GM19372 (cell line): ENCODE measurements around the gene PRSS23.
A peak's percentile ranks its signal among the peaks of the same experiment; 100 is the strongest.
"Not testable (repeated sequence)": the region's sequence is repeated elsewhere in the genome, so short reads cannot be mapped to it uniquely, and the experiment has no call there.

ENCODE experiments used
- ATAC-seq: cut with Tn5 transposase; IDR thresholded peaks from one replicate; pipeline ENCODE4 v1.9.1; 2021; ENCODE audit warnings: mild to moderate bottlenecking, low read depth, moderate library complexity; ENCODE audit not compliant: unreplicated experiment

The PRSS23 gene

DNA sequence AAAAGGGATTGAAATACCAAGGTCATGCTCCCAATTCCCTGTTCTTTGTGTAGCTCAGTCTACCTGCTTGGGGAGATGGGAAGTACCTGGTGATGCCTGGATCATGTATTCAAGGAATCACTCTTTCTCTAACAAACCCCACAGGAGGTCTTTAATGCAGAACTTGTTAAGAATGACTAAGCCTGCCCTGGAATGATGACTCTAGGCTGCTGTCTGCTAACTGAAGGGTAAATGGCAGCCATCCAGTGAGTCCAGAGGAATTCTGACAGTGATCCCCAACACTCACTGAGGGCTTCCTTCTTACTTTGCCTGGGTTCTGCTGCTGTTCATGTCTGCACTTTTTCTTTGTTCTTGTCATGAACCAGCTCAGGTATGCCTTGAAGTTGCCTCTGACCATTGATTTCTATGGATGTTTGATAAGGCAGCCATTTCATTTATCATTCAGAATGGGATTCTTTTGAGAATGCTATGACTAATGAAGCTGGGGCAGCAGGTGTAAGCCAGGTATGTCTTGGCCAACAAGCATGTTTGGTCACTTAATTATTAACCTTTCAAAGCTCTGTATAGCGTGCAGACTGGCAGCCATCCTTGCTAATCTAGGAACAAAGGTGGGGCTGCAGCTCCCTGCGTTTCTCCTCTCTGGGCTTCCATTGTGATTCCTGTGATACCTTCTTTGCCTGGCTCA is 11.4 kb downstream of the PRSS23 start:
- ATAC-seq = no peak

DNA sequence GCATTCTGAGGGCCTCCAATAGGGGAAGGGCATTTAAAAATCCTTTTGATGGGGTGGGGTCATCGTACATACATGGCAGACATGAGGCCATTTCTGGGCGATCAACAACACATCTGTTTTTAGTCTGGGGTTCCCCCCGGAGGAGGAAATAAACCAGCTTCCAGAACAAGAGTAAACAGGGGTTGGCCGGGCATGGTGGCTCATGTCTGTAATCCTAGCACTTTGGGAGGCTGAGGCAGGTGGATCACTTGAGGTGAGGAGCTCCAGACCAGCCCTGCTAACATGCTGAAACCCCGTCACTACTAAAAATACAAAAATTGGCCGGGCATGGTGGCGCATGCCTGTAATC is 12.0 kb downstream of the PRSS23 start:
- ATAC-seq = no peak

DNA sequence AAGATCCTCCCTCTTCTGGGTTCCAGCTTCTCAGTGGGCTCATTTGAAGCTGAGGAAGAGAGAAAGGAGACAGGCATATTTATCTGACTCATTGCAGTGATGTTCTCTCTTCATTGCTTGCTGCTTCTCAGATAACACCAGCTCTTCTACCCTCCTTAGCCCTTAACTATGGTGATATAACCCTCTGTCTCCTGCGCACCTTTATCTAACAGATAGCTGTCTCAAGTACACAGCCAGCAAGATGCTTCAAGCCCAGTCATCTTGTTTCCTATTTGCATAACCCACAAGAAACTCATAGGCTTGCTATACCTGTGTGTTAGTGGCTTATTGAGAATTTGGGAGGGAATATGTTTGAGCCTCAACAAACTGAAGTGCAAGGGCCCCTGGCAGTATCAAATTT is 12.6 kb downstream of the PRSS23 start:
- no peak for ATAC-seq

DNA sequence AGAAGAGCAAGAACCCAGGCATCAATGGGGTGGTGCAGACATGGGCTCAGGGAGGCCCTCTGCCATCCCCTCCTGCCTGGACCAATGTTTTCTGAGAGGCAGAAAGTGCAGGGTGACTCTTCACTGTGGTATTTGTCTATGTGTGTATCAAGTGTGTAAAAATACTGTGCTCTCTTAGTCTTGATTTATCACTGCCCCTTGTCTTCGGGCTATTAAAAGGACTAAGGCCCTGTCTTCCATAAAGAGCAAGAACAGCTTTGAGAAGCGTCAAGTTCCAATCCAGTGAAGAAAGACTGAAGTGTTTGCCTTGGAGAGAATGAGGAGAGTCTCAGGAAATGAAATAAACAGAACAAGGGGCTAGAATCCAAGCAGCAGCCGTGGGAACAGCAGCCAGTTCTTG is 14.4 kb downstream of the PRSS23 start:
- ATAC-seq = no peak

DNA sequence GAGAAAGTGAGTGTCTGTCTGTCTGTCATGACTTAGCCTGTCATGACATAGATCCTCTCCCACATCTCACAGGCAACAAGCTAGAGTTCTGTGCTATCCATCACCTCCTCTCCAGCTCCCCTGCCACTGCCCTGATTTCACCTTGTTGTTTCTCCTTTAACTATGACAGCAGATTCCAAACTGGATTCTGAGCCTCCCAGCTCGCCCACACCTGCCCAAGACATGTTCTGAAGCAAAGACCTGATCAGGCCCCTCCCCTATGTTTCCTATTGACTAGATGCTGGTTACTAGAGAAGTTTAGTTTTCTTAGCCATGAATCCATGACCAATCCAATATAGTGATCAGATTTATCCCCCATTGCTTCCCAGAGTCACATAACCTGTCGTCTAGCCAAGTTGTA is 15.4 kb downstream of the PRSS23 start:
- ATAC-seq = no peak

DNA sequence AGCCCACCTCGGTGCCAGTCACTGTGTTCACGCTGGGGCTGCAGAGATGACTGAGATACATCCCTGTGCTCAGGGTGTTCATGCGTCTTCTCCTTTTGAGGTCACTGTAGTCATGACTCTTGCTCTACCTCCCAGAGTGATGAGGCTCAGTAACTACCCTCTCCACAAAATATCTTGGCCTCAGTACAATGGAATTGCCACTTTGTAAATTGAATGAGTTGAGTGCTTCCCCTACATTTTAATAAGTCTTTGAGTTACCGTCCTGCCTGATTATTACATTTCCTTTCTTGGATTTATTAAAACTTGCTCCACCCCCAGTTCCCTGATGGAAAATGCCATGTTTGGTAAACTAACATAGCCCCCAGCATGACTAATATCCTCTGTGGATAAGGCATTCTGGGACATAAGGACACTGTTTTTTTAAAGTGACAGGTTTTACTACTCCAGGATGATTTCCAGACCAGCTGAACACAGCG is 15.9 kb downstream of the PRSS23 start:
- ATAC-seq = no peak

DNA sequence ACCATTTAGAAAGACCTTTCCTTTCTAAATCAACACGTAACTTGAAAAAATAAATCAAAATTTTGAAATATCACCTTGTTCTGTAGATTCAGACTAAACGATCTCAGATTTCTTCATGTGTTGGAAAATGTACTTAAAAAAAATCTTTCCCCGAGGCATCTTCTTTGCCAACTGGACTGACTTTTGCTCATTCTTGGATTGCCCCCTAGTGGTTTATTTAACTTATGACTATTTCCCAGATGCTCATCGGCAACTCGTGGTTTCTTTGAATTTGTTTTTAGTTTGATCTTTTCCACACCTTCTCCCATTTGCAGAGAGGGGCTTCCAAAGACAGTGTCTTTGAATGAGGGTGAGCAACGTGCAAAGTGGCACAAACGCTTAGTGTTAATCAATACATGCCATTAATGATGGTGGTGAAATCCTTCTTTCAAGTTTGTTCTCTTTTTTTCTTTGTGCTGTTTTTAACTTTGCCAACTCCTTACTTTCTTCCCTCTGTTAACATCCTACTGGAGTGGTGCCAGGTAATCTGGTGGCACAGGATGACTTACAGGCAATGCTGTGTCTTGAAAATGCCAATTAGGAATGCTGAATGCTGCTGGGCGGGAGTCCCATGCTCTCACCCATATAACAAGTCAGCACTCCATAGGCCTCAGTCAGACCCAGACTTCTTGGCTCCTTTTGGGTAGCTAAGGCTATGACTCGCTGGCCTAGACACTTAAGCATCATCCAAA is 18.3 kb downstream of the PRSS23 start:
- ATAC-seq = peak; percentile 73

DNA sequence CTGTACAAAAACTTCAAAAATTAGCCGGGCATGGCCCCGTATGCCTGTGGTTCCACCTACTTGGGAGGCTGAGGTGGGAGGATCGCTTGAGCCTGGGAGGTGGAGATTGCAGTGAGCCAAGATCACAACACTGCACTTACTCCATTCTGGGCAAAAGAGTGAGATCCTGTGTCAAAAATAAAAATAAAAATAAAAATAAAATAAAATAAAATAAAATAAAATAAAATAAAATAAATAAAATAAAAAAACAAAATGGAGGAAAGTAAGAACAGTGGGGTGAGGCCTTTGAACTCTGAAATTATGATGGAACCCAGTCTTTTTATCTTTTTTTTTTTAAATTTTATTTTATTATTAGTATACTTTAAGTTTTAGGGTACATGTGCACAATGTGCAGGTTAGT is 23.8 kb downstream of the PRSS23 start:
- not testable (repeated sequence) for ATAC-seq

DNA sequence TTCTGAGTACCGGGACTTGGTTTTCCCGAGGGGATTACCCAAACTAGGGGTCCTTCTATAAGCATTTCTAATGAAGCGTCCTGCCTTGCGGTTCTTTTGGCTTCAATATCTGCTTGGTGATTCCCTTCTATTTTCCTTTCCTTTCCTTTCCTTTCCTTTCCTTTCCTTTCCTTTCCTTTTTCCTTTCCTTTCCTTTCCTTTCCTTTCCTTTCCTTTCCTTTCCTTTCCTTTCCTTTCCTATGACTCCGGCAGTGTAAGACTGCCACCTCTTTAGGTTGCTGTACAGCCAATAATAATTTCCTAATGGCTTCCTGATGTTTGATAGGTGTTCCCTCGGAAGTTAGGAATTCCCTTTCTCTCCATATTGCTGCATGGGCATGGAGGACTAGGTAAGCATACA is 34.0 kb downstream of the PRSS23 start:
- not testable (repeated sequence) for ATAC-seq

DNA sequence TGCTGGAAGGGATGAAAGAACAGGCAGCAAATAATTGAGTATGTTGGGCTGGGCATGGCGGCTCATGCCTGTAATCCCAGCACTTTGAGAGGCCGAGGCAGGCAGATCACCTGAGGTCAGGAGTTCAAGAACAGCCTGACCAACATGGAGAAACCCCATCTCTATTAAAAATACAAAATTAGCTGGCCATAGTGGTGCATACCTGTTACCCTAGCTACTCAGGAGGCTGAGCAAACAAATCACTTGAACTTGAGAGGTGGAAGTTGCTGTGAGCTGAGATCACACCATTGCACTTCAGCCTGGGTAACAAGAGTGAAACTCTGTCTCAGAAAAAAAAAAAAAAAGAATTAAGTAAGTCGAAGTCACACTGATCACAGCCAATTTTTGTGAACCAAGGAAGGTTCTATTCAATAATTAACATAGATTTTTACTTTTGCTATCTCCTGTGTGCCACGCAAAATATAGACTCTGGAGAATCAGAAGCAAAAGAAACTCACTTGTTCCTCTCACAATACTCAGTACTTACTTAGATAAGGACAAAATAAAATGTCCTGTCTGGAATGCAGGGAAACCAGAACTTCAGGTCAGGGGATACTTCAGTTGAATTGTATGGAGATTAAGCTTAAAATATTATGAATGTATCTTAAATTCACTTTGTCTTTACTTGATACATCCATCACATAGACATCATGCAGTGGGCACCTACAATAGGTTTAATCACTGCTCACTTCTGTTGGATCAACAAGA is 44.6 kb downstream of the PRSS23 start:
- not testable (repeated sequence) for ATAC-seq

DNA sequence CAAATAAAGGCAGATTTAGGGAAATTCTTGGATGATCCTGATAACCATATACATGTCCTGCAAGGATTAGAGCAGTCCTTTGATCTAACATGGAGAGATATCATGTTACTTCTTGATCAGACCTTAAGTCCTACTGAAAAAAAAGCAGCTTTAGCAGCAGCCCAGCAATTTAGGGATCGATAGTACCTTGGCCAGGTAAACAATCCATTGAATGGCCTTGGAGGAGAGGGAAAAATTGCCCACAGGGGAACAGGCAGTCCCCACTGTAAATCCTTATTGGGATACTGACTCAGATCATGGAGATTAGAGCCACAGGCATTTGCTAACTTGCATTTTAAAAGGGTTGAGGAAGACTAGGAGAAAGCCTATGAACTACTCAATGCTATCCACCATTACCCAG is 47.8 kb downstream of the PRSS23 start:
- no peak for ATAC-seq

DNA sequence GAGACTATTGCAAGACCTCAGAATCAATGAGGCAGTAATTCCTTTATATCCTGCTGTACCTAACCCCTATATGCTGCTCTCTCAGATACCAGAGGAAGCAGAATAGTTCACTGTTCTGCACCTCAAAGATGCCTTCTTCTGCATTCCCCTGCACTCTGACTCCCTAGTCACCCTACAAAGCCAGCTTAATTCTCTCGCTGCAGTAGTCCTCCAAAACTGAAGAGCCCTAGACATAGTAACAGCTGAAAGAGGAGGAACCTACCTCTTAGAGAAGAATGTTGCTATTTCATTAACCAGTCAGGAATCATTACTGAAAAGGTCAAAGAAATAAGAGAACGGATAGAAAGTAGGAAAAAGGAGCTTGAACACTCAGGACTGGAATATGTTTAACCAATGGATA is 49.3 kb downstream of the PRSS23 start:
- ATAC-seq = no peak
